22Rv1 (cell line): ENCODE measurements around the gene CREM.

Experiments
- CTCF ChIP-seq: fragments of 450-650 bp; IDR thresholded peaks from 2 replicates; pipeline ENCODE4 v1.5.1; 2017; ENCODE audit warnings: mild to moderate bottlenecking
- ZFX ChIP-seq: fragments of 450-650 bp; IDR thresholded peaks from 2 replicates; pipeline ENCODE4 v1.6.1; 2017; ENCODE audit warnings: antibody characterized with exemption, borderline replicate concordance

- no peak for TF ChIP-seq CTCF
- TF ChIP-seq ZFX = no peak
These were observed 14.1 kb upstream of the CREM start for GRCh38 chr10:35112571-35112970.
